HG03066 (cell line): Measurements from ENCODE around the gene SLC35F4.
"Not testable (repeated sequence)": the region's sequence is repeated elsewhere in the genome, so short reads cannot be mapped to it uniquely, and the experiment has no call there.

ENCODE experiments used
- ATAC-seq: cut with Tn5 transposase; IDR thresholded peaks from one replicate; pipeline ENCODE4 v1.9.1; 2021; ENCODE audit warnings: low read depth; ENCODE audit not compliant: unreplicated experiment

The SLC35F4 gene

DNA sequence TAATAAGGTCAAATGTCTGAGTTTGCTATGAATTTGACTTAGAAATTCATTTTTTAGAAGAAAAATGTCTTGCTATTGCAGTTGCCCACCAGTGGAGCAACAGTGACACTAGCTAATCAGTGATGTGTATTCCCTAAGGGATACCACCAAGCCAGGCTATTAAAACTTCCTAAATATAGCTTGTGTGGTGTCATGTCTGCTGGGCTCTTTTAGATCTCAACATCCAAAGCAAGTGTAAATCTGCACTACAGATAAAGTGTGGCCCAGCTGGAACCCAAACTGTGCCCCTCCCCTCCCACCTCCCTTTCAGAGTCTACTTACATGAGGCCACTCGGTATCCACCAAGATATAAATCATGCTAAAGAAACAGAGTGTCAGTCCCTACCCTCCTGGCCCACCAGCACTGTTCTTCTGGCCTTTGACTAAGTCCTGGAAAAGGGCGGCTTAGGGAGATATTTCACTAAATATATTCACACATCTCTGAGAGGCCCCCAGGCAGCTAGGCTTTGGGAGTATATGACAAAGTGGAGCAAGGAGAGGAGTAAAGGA, 53.8 kb downstream of the SLC35F4 start:
- no peak for ATAC-seq

DNA sequence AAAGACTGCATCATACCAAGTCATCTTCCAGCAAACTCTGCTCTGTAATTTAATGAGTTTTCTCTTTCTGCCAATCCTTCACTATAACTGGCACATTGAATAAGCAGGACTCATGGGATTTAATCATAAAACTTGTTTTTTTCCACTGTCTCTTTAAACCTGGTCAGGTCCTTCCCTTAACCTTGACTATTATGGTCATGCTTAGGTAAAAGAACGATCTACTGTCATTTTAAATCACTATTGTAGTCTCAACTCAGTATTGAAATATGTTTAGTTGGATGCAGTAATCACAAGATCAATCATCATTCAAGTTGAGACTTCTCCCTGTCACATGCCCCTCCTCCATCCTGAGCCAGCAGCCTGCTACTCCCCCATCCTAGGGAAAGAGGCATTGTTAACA, 56.1 kb downstream of the SLC35F4 start:
- no peak for ATAC-seq

DNA sequence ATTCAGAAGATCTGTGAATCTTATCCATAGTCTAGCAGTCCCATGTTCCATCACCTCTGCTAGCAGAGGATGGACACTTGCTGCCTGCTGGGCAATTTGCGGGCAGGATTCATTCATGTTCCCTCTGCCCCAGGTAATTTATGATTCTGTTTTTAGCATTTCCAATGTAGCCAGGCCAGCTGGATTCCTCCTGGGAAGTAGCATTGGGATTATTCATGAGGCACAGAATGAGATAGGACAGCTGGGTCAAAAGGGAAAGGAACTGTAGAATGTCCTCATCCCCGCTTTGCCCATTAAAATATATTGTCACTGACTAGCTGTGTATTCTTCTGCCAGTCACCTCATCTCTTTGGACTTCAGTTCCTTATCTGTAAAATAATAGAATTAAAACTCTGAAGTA, 68.7 kb downstream of the SLC35F4 start:
- no peak for ATAC-seq

DNA sequence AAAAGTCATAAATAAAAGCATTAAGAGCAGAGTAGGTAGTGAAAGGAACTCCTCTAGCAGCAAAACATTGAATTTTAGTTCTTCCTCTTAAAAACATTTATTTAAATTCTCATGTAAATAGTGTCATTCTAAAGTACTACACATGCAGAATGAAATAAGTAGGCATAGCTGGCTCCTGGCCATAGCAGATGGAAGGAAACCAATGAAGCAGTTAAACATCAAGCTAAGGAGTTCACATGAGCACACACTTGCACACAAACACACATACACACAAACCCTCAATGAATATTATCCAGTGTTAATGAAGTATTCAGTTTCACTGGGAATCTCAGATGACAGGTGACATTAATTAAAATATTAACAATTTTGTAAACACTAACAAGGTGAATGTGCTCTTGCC, 69.3 kb downstream of the SLC35F4 start:
- ATAC-seq: no peak

DNA sequence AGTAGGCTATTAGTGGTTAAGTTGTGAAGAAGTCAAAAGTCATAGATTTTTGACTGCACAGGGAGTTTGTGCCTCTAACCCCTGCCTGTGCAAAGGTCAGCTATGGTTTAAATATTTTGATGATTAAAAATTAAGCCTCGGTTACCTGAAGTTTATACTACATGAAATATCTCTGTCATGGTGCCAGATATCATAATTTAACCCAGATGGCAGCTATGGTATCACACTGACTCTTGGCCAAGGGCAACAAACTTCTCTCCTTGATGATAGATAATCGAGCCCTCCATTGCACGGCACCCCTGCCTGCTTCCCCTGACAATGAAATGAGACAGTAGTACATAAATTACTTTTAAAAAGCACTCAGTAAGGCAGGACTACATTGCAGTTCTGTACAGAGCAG, 80.8 kb downstream of the SLC35F4 start:
- no peak for ATAC-seq

DNA sequence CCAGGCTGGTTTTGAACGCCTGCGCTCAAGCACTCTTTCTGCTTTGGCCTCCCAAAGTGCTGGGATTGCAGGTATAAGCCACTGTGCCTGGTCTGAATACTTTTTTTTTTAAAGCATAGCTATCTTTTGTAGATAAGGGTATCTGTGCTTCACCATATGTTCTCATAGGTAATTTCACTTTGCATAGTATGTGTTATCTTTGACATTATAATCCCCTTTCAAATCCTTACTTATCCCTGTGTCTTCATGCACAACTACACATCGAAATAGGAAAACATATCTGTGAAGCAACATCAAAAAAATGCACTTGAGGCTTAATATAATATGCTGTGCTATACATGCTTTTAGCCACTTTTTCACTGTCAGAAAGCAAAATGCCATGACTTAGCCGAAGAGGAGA, 94.1 kb downstream of the SLC35F4 start:
- no peak for ATAC-seq

DNA sequence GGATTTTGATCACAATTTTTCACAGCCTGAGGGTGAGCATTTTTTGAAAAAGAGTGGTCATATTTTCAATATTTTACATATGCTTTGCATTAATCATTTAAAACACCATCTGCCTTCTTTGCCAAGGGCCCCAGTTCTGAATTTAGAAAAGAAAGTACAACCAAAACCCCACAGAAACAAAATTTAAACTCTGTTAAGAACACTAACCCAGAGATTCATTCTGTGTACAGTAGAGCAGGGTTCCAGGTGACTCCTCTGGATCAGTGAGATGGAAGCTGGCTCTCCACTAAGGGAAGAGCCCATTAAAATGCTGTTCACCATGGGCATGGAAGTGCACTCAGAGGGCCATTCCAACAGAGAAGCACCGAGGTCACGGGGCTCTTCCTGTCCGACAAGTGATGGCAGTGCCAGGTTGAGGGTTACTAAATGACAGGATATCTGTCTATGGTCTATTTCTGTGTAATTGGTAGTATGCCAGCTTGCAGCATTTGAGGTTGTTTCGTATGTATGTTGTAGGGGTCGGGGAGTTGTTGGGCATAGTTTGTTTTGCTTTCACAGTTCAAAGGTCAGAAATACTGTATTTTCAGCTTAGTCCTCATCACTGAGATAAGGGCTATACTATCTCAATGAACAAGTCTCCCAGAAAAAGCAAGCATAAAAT, 95.9 kb downstream of the SLC35F4 start:
- ATAC-seq: no peak

DNA sequence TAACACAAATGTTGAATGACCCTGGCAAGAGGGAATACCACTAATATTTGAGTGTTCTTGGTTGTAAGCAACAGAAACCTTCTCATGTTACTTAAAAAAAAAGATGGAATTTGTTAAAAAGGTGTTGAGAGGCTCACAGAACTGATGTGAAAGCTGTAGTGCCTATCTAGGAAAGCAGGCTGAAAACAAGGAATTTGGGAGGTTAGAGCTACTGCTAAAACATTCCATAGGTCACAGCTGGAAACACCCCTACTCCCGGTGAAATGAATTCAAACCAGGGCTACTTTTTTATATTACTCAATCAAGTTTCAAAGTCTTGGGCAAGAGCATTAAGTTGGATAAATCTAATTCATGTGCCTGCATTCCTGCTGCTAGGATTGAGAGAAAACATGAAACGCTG, 104.1 kb downstream of the SLC35F4 start:
- no peak for ATAC-seq

DNA sequence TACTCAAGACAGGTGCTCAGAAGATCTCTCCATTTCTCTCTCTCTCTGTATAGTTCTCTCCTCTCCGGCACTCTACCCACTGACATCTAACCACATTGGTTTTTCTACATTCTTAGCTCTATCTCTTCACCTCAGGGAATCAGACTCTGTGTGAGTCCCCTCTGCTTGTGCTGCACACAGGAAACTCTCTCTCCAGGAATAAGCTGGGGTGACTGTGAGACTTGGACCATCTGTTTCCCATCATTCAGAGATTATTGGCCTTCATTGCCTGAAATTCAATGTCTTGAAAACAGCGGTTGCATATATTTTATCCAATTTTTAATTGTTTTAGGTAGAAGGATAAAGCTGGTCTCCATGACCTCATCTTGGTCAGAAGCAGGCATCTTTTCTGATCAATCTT, 105.0 kb downstream of the SLC35F4 start:
- no peak for ATAC-seq

DNA sequence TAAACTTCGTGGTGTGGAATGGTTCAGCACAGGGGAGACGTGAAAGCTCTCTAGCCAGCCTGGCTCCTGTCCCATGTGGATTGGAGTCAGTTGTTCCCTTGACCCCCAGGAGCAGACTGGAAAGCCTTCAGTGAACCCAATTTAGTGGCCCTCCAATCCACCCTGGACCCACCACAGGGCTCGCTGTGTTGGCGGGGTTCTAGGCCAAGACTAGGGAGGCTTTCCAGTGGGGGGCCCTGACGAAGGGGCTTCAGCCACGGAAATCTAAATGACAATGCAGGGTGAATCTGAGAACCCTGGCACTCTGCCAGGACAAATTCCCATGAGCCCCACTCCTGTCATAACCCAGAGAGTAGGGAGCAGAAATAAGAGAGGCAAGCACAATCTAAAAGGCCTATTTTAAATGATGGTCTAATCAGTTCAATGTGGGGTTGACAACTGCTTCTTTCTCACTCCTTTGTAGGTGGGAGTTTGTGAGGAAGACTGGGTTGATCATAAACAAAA, 110.8 kb downstream of the SLC35F4 start:
- no peak for ATAC-seq

DNA sequence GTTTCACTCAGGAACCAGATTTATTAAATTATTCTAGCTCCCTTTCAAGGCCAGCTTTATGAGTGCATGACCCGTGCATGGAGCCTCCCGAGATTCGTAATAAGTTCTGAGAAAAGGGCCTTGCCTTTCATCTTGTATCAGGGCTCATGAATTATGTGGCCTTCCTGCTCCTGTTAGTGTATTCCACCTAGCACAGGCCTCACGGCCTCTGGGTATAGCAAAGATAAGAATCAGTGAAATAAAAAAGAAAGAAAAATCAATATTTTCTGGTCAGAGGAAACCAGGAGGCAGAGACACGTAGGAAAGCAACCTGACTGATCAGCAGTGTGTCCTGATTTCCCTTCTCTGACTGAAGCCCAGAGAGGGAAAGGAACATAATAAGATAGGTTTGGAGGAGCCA, 111.4 kb downstream of the SLC35F4 start:
- ATAC-seq: no peak

DNA sequence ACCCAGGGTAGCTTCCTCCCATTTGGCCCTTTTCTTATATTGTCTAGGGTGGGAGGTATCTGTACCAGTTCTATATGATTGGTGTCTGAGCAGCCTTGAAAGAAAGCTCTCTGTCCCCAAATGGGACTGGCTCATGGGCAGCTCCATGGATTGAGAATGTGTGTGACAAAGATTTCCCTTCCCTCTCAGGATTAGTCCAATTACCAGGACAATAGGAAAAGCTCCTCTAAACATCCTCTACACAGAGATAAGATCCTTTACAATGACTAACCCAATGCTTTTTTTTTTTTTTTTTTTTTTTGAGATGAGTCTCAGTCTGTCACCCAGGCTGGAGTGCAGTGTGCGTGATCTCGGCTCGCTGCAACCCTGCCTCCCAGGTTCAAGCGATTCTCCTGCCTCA, 112.1 kb downstream of the SLC35F4 start:
- no peak for ATAC-seq

DNA sequence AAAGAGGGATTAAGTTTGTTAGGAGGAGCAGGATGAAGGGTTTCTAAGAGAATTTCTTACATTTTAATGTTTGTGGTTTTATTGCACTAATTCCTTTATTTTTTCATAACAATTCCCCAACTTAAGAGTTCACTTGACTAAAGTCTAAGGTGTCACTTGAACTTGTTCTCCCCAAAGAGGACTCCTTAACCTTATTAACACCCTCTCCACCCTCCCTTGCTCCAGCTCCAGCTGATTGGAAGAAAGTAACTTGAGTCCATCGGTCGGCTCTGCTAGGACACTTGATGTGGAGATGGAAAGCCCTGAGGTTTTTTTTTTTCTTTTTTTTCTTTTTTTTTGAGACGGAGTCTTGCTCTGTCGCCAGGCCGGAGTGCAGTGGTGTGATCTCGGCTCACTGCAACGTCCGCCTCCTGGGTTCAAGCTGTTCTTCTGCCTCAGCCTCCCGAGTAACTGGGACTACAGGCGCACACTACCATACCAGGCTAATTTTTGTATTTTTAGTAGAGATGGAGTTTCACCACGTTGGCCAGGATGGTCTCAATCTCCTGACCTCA, 113.7 kb downstream of the SLC35F4 start:
- not testable (repeated sequence) for ATAC-seq

DNA sequence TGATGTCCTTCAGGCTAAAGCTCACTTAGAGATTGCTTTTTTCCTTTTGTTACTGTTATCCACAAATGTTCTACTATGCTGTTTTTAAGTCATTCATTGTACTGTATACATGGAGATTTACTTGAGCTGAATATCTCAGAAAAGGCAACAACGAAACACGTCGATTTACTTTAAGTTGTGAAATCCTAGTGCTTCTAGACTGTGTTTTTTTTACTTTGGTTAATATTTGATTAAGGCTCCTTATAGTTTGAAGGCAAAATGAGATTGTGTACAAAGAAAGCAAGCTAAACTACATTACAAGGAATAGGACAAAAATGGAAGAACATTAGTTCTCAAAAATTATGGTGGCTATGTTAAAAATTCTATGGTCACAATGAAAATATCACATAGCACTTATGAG, 114.5 kb downstream of the SLC35F4 start:
- ATAC-seq: no peak

DNA sequence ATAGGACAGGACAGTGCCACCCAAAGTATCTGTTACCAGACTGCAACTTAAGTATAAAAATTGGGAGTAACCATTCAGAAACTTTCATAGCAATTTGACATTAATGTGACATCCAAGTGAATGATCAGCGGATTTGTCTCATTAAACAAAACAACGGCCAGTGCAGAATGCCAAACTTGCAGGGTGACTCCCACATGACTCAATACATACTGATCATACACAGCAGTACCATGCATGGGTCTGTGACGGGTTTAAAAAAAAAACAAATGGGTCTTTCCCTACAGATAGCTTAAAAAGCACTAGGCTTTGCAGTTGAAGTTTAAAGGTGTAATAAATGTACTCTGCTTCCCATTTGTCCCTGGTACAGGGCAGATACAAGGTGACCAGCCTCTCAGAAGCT, 116.6 kb downstream of the SLC35F4 start:
- no peak for ATAC-seq

DNA sequence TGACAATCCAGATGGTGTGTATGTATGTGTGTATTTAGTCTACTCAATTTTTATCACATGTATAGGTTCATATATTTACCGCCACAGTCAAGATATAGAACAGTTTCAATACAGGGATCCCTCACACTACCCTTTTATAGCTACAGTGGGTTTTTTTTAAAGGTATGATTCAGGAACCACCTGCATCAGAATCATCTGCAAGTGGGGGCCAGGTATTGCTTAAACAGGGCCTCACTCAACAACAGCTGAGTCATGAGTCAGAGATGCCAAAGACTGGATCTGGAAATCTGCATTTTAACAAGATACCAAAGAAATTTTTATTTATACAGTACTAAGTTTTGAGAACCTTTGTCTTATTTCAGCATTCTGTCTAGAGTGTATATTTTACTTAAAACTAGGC, 117.6 kb downstream of the SLC35F4 start:
- ATAC-seq: no peak

DNA sequence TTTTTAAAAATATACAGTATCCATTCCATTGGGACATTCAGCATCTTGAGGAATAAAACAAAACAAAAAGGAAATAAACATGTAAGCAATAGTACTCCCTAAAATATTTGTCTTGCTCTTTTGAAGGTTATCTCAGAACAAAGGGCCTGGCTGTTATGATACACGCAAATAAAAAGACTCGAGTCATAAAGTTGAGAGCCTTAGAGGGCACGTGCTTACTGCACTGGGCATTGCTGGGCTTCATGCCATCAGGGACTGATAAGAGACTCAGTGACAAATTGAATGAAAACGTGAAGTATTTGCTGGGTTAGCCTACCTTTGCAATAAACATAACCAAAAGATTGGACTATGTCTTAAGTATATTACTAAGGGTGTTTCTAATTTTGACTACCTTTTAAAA, 118.9 kb downstream of the SLC35F4 start:
- no peak for ATAC-seq

DNA sequence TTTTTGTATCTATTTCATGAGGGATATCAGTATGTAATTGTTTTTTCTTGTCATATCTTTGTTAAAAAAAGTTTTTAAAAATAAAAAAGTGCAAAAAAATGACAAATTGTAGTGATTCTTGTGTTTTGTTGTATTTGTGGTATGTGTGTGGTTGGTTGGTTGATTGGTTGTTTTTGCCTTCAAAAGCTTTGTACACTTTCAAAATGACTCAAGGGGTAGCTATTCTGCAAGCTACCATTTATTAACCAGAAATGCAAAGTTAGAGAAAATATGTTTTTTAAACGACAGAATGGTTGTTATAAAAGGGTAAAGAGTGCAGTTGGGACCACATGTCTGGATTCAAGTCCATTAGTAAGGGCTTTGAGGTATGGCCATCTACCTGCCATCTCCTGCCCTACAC, 119.3 kb downstream of the SLC35F4 start:
- ATAC-seq: no peak

DNA sequence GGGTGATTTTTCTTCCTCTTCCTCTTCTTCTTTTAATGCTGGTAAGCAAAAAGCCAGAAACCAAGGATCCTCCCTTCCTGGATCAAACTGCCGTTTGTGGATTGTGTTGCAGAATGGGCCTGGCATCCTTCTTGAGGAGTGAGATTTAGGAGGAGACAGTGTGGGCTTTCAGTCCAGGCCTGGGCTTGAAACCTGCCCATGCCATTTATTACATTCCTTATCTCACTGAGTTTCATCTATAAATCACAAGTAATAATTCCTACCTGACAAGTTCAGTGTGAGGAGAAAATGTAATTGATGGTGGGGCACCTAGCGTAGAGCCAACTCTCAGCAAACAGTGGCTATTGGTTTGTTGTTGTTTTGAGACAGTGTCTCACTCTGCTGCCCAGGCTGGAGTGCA, 126.4 kb downstream of the SLC35F4 start:
- no peak for ATAC-seq

DNA sequence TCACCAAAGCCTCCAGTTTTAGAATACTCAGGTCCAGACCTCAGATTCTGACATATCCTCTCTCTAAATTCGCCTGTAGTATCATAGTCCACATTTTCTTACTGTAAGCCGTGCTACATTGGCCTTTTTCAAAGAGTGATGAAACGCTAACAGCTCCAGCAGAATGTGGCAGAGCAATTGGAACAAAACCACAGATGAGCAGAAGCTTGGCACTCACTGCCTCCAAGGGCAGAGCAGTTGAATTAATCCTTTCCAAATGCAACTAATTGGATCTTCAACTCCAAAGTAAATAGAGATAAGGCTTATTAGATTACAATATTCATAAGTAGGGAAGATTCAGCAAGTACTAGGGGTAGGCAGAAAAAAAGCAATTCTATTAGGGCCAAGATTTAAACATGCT, 128.3 kb downstream of the SLC35F4 start:
- no peak for ATAC-seq

DNA sequence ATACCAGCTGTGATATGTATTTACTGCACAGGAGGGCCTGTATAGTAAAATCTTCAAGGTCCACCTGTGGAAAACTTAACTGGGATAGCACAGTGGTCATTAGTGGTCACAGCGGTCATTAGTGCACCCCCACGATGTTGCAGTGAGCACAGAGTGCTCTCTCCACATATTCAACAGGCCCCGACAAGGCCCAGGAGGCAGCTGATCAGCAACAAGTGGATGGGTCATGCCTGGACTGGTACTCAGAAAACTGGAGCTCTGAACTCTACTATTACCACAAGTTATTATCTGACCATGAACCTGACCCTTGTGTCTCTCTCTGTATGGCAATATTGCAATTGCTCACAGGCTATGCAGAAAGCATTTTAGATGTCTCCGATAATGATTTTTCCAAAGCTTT, 129.5 kb downstream of the SLC35F4 start:
- no peak for ATAC-seq

DNA sequence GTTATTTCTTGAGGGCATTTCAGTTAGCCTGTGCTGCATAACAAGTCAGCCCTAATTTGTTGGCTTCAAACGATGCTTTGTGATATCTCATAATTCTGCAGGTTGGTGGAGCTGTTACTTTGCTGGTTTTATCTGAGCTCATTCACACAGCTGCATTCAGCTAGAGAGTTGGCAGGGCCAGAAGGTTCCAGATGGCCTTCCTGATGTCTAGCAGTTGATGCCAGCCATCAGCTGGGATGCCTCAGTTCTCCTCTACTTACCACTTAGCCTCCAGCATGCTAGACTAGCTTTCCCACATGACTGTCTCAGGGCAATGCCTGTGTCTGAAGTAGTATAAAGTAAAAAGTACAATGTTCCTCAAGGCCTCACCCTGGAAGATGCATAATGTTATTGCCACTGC, 130.6 kb downstream of the SLC35F4 start:
- ATAC-seq: no peak
